ENCODE results near the gene BNIP5.

BNIP5 gene

GRCh38 chr6:36290668-36291620, 45.7 kb downstream of the BNIP5 start:
- no peak for DNase-seq

- no peak for DNase-seq
Observed at GRCh38 chr6:36289281-36289878, 47.3 kb downstream of the BNIP5 start.

- no peak for DNase-seq
Observed at GRCh38 chr6:36286858-36287257, 49.8 kb downstream of the BNIP5 start.

- DNase-seq = no peak
Observed at GRCh38 chr6:36285797-36286196, 50.9 kb downstream of the BNIP5 start.

- no peak for DNase-seq
Observed at GRCh38 chr6:36285187-36285671, 51.5 kb downstream of the BNIP5 start.

- no peak for DNase-seq
Observed at GRCh38 chr6:36284359-36284758, 52.3 kb downstream of the BNIP5 start.

GRCh38 chr6:36283608-36284007, 53.1 kb downstream of the BNIP5 start:
- no peak for DNase-seq

GRCh38 chr6:36280983-36281382, 55.7 kb downstream of the BNIP5 start:
- DNase-seq = no peak

- no peak for DNase-seq
Observed at GRCh38 chr6:36280467-36280866, 56.2 kb downstream of the BNIP5 start.

- DNase-seq = no peak
Observed at GRCh38 chr6:36277946-36278470, 58.7 kb downstream of the BNIP5 start.

- no peak for DNase-seq
Observed at GRCh38 chr6:36276581-36277536, 59.8 kb downstream of the BNIP5 start.

GRCh38 chr6:36273802-36274514, 62.7 kb downstream of the BNIP5 start:
- no peak for DNase-seq

- DNase-seq = no peak
Observed at GRCh38 chr6:36273067-36273466, 63.6 kb downstream of the BNIP5 start.

GRCh38 chr6:36272234-36272633, 64.5 kb downstream of the BNIP5 start:
- no peak for DNase-seq

- DNase-seq = no peak
Observed at GRCh38 chr6:36269834-36270705, 66.6 kb downstream of the BNIP5 start, which contains the start of gene PNPLA1. PNPLA1 (plus strand) TSS chr6:36270060; CDS start chr6:36270460, 400 bp downstream.

- DNase-seq = no peak
Observed at GRCh38 chr6:36268478-36269275, 68.0 kb downstream of the BNIP5 start.

- DNase-seq = no peak
Observed at GRCh38 chr6:36267731-36268477, 68.8 kb downstream of the BNIP5 start.

GRCh38 chr6:36266913-36267644, 69.6 kb downstream of the BNIP5 start:
- DNase-seq = no peak

All from effector CD8-positive, alpha-beta T cell (primary cell).